Subcutaneous adipose tissue (tissue), 4 donors: ENCODE results near the gene CDC42SE1. TPM values are rescaled to one million over a fixed set of nuclear protein-coding genes. Genes with fewer than 3 reads are reported as not detected.

ENCODE experiments used
- CTCF ChIP-seq: fragments of 450-650 bp; IDR thresholded peaks from one replicate; pipeline ENCODE4 v1.5.1; 2016; ENCODE audit warnings: low read depth, mild to moderate bottlenecking, control low read depth, antibody characterized with exemption, moderate library complexity
- total RNA-seq, 4 donors: library from RNA; depleted of rRNA; stranded (reverse); fragments of >200 nt; gene quantifications; one replicate each; pipeline ENCODE4 v1.1.0, GENCODE V29; 2016

Gene CDC42SE1
- total RNA-seq, 4 donors from 2014 or later: 44.5 to 55.4 (median 47.7) TPM

DNA sequence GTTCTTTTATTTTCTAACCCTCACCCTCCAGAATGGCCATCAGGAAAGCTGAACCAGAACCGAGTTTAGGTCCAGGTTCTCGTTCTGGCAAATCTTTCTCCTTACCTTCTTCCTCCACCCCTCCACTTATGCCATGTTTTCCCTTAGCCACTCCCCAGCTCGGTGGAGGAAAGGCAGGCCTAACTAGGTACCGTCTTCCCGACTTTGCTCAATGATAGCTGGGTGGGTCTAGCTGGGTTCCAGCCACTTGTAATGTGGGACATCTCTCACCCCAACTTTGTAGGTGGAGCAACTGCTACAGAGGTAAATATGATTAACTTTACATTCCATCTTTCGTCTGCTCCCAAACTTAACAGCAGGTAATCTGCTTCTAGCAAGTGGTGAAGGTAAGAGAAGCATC, 22.4 kb downstream of the CDC42SE1 start:
- no peak for TF ChIP-seq CTCF

- no peak for TF ChIP-seq CTCF
Observed at GRCh38 chr1:151036356-151036755, 23.1 kb downstream of the CDC42SE1 start, which contains the start of gene BNIPL. Gene BNIPL (plus strand): TSS chr1:151036586. CDS start chr1:151036726, 140 bp downstream.

DNA sequence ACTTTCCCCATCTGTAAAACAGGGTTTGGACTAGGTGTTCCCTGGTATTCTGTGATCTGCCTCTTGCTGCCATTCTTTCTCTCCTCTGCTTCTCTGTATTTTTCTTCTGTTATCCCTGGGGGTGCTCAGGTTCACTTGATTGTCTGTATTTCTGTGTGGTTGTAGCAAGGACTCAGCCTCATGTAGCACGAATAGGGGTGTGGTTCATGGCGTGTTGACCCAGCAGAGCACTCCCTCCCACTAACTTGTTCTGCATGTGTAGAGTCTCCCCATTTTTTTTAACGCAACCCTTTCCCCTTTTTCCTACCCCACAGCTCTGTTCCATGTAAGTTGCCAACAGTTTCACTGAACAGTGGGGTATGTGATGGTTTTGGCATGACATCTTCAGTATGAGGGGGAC, 24.3 kb downstream of the CDC42SE1 start:
- TF ChIP-seq CTCF: no peak

- no peak for TF ChIP-seq CTCF
Observed at GRCh38 chr1:151032164-151032563, 27.3 kb downstream of the CDC42SE1 start.

DNA sequence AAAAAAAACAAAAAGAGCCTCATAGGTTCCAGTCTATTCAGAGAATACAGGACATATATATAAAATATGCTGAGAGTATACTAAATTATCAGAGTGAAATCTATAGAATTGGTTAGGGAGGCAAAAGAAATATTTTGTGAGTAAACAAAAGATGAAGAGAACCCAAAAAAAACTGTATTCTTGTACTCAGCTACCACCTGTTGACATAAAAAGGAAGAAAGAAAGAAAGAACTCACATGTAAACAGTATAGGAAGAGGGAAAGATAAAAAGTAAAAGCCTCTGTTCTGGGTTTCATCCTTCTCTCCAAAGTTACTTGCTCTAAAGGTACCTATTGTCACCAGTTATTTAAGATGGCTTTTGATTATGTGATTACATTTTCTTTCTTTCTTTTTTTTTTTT, 33.0 kb downstream of the CDC42SE1 start:
- TF ChIP-seq CTCF: no peak

DNA sequence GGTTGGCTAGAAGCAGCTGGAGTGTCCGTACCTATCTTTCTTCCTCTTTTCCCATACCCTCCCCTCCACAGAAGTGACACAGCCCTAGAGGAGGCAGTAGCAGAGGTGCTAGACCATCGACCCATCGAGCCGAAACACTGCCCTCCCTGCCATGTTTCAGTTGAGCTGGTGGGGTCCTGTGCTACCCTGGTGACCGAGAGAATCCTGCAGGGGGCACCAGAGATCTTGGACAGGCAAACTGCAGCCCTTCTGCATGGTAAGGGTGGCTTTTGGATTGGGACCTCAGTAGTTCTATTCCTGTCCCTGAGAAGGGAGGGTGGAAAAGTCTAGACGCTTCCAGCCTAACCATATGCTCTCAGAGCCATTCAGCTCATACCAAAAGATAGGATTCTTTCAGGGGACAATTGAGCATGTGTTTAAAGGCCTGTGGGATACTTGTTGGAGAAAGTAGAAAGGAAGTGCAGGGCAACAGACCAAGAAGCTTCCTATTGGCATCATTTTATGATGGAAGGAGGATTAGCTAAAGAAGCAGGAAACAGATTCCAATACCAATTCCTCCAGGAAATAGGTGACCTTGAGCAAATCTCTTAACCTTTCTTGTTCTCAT, 34.8 kb downstream of the CDC42SE1 start:
- TF ChIP-seq CTCF: no peak

DNA sequence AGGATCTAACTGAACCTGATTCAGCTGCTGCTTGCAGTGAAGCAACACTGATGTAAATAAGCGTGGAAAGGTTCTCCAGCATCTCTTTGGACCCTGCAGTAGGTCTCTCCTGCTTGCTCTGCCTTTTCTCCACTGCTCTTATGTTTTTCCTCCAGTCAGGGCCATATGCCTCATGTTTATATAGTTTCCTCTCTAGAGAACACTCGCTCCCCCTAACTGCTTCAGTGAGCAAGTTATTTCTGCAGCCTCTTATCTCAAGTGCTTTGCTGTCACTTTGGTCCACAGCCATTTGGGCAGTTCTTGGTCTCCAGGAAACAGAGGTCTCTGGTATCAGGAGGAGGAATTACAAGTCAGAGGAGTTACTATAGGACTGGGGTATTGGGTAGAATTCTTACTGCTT, 45.9 kb downstream of the CDC42SE1 start:
- TF ChIP-seq CTCF: no peak
